Fibroblast of skin of scalp (primary cell): ENCODE results near the gene ACSF3.
A peak's percentile ranks its signal among the peaks of the same experiment; 100 is the strongest.
"Not testable (repeated sequence)": the region's sequence is repeated elsewhere in the genome, so short reads cannot be mapped to it uniquely, and the experiment has no call there.

Experiments used
- DNase-seq: peaks from one replicate; pipeline ENCODE4 v3.0.0-alpha.2; 2013

Gene ACSF3

GRCh38 chr16:89175280-89176146 is 81.9 kb downstream of the ACSF3 start:
- DNase-seq: no peak

GRCh38 chr16:89176147-89176690 is 82.6 kb downstream of the ACSF3 start:
- no peak for DNase-seq

GRCh38 chr16:89176717-89177116 is 83.1 kb downstream of the ACSF3 start:
- no peak for DNase-seq

GRCh38 chr16:89177501-89177900 is 83.8 kb downstream of the ACSF3 start:
- DNase-seq: no peak

GRCh38 chr16:89178453-89179147 is 84.9 kb downstream of the ACSF3 start:
- DNase-seq: no peak

- no peak for DNase-seq
These were observed 85.5 kb downstream of the ACSF3 start for GRCh38 chr16:89179148-89179484.

GRCh38 chr16:89179656-89180315 is 86.1 kb downstream of the ACSF3 start:
- no peak for DNase-seq

- no peak for DNase-seq
These were observed 89.8 kb downstream of the ACSF3 start for GRCh38 chr16:89183463-89183862.

- no peak for DNase-seq
These were observed 90.5 kb downstream of the ACSF3 start for GRCh38 chr16:89183975-89184676.

- DNase-seq: no peak
These were observed 91.0 kb downstream of the ACSF3 start for GRCh38 chr16:89184677-89184932.

GRCh38 chr16:89184933-89185794 is 91.5 kb downstream of the ACSF3 start:
- no peak for DNase-seq

GRCh38 chr16:89185887-89186592 is 92.4 kb downstream of the ACSF3 start:
- DNase-seq: not testable (repeated sequence)

- not testable (repeated sequence) for DNase-seq
These were observed 93.0 kb downstream of the ACSF3 start for GRCh38 chr16:89186593-89187031.

- DNase-seq: peak; percentile 43
These were observed 93.5 kb downstream of the ACSF3 start for GRCh38 chr16:89187032-89187769.

- peak; percentile 33 for DNase-seq
These were observed 94.2 kb downstream of the ACSF3 start for GRCh38 chr16:89187770-89188392.

GRCh38 chr16:89188471-89189357 is 95.1 kb downstream of the ACSF3 start:
- not testable (repeated sequence) for DNase-seq

GRCh38 chr16:89189358-89190025 is 95.8 kb downstream of the ACSF3 start:
- no peak for DNase-seq
